SK-N-SH treated with all-trans-retinoic acid at 6 μM for 48 hours (cell line): ENCODE data around the gene ZDHHC11.
"Not testable (repeated sequence)": the region's sequence is repeated elsewhere in the genome, so short reads cannot be mapped to it uniquely, and the experiment has no call there.

Experiments used
- ATAC-seq: fragments of 200-7000 bp; cut with Tn5 transposase; 3 replicates; pipeline ENCODE4 v1.9.1; 2020; ENCODE audit warnings: mild to moderate bottlenecking, moderate library complexity
- ARNTL ChIP-seq: fragments of 450-650 bp; formaldehyde crosslinking; IDR thresholded peaks from 2 replicates; pipeline ENCODE4 v1.5.0; 2020; ENCODE audit warnings: low read depth, mild to moderate bottlenecking, moderate library complexity, borderline replicate concordance
- BACH2 ChIP-seq: fragments of 250-450 bp; sonication (Bioruptor Pico); IDR thresholded peaks from 2 replicates; pipeline ENCODE4 v1.9.0; 2021; ENCODE audit warnings: mild to moderate bottlenecking, borderline replicate concordance
- CSDC2 ChIP-seq: fragments of 250-450 bp; sonication (Bioruptor Pico); IDR thresholded peaks from 2 replicates; pipeline ENCODE4 v1.5.0; 2020; ENCODE audit warnings: mild to moderate bottlenecking, moderate library complexity
- ISL1 ChIP-seq: fragments of 250-450 bp; sonication (Bioruptor Pico); IDR thresholded peaks from 2 replicates; pipeline ENCODE4 v2.1.2; 2022; ENCODE audit warnings: mild to moderate bottlenecking, moderate library complexity
- OSR1 ChIP-seq: fragments of 250-450 bp; sonication (Bioruptor Pico); IDR thresholded peaks from 2 replicates; pipeline ENCODE4 v1.8.0; 2022; ENCODE audit warnings: moderate library complexity, mild to moderate bottlenecking, inconsistent platforms
- PATZ1 ChIP-seq: fragments of 250-450 bp; sonication (Bioruptor Pico); IDR thresholded peaks from 2 replicates; pipeline ENCODE4 v1.8.0; 2020; ENCODE audit warnings: mild to moderate bottlenecking, moderate library complexity, borderline replicate concordance
- PPARA ChIP-seq: fragments of 250-450 bp; sonication (Bioruptor Pico); IDR thresholded peaks from 2 replicates; pipeline ENCODE4 v1.5.0; 2020; ENCODE audit warnings: mild to moderate bottlenecking, borderline replicate concordance
- RARB ChIP-seq: fragments of 250-450 bp; sonication (Bioruptor Pico); IDR thresholded peaks from 2 replicates; pipeline ENCODE4 v1.8.0; 2021; ENCODE audit warnings: mild to moderate bottlenecking, moderate library complexity
- TCF4 ChIP-seq: fragments of 250-450 bp; sonication (Bioruptor Pico); IDR thresholded peaks from 2 replicates; pipeline ENCODE4 v1.8.0; 2021; ENCODE audit warnings: mild to moderate bottlenecking, moderate library complexity, borderline replicate concordance
- TOX ChIP-seq: fragments of 250-450 bp; sonication (Bioruptor Pico); IDR thresholded peaks from 2 replicates; pipeline ENCODE4 v1.8.0; 2021; ENCODE audit warnings: mild to moderate bottlenecking, moderate library complexity, borderline replicate concordance
- ZC3H10 ChIP-seq: fragments of 250-450 bp; sonication (Bioruptor Pico); IDR thresholded peaks from 2 replicates; pipeline ENCODE4 v1.5.1; 2021; ENCODE audit warnings: mild to moderate bottlenecking, moderate library complexity
- ZFP3 ChIP-seq: fragments of 250-450 bp; sonication (Bioruptor Pico); IDR thresholded peaks from 2 replicates; pipeline ENCODE4 v1.5.0; 2020; ENCODE audit warnings: mild to moderate bottlenecking, moderate library complexity
- ZFP30 ChIP-seq: fragments of 450-650 bp; formaldehyde crosslinking; IDR thresholded peaks from 2 replicates; pipeline ENCODE4 v1.5.0; 2022; ENCODE audit warnings: mild to moderate bottlenecking, moderate library complexity
- ZNF565 ChIP-seq: fragments of 450-650 bp; formaldehyde crosslinking; conservative IDR thresholded peaks from 2 replicates; pipeline ENCODE4 v1.5.0; 2020; ENCODE audit warnings: low read depth, mild to moderate bottlenecking, moderate library complexity
- ZNF8 ChIP-seq: fragments of 450-650 bp; formaldehyde crosslinking; IDR thresholded peaks from 2 replicates; pipeline ENCODE4 v1.5.0; 2020; ENCODE audit warnings: mild to moderate bottlenecking, moderate library complexity
- TF ChIP-seq, protein P1 (sequence below): fragments of 250-450 bp; sonication (Bioruptor Pico); IDR thresholded peaks from 2 replicates; pipeline ENCODE4 v1.5.1; 2021; ENCODE audit warnings: mild to moderate bottlenecking, moderate library complexity
- TF ChIP-seq, protein P2 (sequence below): fragments of 250-450 bp; sonication (Bioruptor Pico); IDR thresholded peaks from 2 replicates; pipeline ENCODE4 v1.5.1; 2020; ENCODE audit warnings: low read depth, mild to moderate bottlenecking, moderate library complexity
- TF ChIP-seq, protein P3 (sequence below): fragments of 250-450 bp; sonication (Bioruptor Pico); IDR thresholded peaks from 2 replicates; pipeline ENCODE4 v1.5.0; 2020; ENCODE audit warnings: mild to moderate bottlenecking, moderate library complexity
- TF ChIP-seq, protein P4 (sequence below): fragments of 250-450 bp; sonication (Bioruptor Pico); IDR thresholded peaks from 2 replicates; pipeline ENCODE4 v1.8.0; 2021; ENCODE audit warnings: low read depth, mild to moderate bottlenecking, moderate library complexity, borderline replicate concordance

ZDHHC11 gene

GRCh38 chr5:883475-884181 is 32.8 kb upstream of the ZDHHC11 start:
- TF ChIP-seq ARNTL (CRISPR knock-in tag) (no peak), RARB (CRISPR knock-in tag) (no peak)
- TF ChIP-seq, all 23 proteins: peak for 0
- no peak for ATAC-seq

DNA sequence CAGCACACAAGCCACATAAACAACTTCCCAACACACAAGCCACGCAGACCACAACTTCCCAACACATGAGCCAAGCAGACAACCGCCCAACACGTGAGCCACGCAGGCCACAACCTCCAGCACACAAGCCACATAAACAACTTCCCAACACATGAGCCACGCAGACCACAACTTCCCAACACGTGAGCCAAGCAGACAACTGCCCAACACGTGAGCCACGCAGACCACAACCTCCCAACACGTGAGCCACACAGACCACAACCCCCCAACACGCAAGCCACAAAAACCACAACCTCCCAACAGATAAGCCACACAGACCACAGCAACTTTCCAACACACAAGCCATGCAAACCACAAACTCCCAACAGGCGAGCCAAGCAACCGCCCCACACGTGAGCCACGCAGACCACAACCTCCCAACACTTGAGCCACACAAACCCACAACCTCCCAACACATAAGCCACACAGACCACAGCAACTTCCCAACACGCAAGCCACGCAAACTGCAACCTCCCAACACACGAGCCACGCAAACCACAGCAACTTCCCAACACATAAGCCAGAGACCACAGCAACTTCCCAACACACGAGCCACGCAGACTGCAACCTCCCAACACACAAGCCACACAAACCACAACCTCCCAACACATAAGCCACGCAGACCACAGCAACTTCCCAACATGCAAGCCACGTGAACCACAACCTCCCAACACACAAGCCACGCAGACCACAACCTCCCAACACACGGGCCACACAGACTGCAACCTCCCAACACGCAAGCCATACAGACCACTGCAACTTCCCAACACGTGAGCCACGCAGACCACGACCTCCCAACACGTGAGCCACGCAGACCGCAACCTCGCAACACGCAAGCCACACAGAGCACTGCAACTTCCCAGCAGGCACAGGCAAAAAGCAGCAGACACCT is 31.7 kb upstream of the ZDHHC11 start:
- no peak for ATAC-seq

GRCh38 chr5:881551-881935 is 30.8 kb upstream of the ZDHHC11 start:
- no peak for ATAC-seq
- TF ChIP-seq CSDC2 (CRISPR knock-in tag) (no peak), ISL1 (CRISPR knock-in tag) (no peak)
- TF ChIP-seq, protein P1, sequence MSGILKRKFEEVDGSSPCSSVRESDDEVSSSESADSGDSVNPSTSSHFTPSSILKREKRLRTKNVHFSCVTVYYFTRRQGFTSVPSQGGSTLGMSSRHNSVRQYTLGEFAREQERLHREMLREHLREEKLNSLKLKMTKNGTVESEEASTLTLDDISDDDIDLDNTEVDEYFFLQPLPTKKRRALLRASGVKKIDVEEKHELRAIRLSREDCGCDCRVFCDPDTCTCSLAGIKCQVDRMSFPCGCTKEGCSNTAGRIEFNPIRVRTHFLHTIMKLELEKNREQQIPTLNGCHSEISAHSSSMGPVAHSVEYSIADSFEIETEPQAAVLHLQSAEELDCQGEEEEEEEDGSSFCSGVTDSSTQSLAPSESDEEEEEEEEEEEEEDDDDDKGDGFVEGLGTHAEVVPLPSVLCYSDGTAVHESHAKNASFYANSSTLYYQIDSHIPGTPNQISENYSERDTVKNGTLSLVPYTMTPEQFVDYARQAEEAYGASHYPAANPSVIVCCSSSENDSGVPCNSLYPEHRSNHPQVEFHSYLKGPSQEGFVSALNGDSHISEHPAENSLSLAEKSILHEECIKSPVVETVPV (CRISPR knock-in tag), result no peak
- TF ChIP-seq, protein P2, sequence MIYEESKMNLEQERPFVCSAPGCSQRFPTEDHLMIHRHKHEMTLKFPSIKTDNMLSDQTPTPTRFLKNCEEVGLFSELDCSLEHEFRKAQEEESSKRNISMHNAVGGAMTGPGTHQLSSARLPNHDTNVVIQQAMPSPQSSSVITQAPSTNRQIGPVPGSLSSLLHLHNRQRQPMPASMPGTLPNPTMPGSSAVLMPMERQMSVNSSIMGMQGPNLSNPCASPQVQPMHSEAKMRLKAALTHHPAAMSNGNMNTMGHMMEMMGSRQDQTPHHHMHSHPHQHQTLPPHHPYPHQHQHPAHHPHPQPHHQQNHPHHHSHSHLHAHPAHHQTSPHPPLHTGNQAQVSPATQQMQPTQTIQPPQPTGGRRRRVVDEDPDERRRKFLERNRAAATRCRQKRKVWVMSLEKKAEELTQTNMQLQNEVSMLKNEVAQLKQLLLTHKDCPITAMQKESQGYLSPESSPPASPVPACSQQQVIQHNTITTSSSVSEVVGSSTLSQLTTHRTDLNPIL (CRISPR knock-in tag), result no peak
- TF ChIP-seq, protein P3, sequence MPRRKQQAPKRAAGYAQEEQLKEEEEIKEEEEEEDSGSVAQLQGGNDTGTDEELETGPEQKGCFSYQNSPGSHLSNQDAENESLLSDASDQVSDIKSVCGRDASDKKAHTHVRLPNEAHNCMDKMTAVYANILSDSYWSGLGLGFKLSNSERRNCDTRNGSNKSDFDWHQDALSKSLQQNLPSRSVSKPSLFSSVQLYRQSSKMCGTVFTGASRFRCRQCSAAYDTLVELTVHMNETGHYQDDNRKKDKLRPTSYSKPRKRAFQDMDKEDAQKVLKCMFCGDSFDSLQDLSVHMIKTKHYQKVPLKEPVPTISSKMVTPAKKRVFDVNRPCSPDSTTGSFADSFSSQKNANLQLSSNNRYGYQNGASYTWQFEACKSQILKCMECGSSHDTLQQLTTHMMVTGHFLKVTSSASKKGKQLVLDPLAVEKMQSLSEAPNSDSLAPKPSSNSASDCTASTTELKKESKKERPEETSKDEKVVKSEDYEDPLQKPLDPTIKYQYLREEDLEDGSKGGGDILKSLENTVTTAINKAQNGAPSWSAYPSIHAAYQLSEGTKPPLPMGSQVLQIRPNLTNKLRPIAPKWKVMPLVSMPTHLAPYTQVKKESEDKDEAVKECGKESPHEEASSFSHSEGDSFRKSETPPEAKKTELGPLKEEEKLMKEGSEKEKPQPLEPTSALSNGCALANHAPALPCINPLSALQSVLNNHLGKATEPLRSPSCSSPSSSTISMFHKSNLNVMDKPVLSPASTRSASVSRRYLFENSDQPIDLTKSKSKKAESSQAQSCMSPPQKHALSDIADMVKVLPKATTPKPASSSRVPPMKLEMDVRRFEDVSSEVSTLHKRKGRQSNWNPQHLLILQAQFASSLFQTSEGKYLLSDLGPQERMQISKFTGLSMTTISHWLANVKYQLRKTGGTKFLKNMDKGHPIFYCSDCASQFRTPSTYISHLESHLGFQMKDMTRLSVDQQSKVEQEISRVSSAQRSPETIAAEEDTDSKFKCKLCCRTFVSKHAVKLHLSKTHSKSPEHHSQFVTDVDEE (CRISPR knock-in tag), result no peak

More for the DNA sequence above, 31.7 kb upstream of the ZDHHC11 start:
- TF ChIP-seq ISL1 (CRISPR knock-in tag) (no peak), TOX (CRISPR knock-in tag) (no peak), OSR1 (CRISPR knock-in tag) (no peak), TCF4 (no peak), BACH2 (no peak), ZNF8 (CRISPR knock-in tag) (no peak), ARNTL (CRISPR knock-in tag) (no peak), ZNF565 (no peak)
- TF ChIP-seq, protein P4, sequence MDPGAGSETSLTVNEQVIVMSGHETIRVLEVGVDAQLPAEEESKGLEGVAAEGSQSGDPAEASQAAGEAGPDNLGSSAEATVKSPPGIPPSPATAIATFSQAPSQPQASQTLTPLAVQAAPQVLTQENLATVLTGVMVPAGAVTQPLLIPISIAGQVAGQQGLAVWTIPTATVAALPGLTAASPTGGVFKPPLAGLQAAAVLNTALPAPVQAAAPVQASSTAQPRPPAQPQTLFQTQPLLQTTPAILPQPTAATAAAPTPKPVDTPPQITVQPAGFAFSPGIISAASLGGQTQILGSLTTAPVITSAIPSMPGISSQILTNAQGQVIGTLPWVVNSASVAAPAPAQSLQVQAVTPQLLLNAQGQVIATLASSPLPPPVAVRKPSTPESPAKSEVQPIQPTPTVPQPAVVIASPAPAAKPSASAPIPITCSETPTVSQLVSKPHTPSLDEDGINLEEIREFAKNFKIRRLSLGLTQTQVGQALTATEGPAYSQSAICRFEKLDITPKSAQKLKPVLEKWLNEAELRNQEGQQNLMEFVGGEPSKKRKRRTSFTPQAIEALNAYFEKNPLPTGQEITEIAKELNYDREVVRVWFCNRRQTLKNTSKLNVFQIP (CRISPR knock-in tag), result no peak
- TF ChIP-seq, all 23 proteins: peak for 0

- TF ChIP-seq ZC3H10 (CRISPR knock-in tag) (no peak), ARNTL (CRISPR knock-in tag) (no peak), OSR1 (CRISPR knock-in tag) (no peak), PATZ1 (CRISPR knock-in tag) (no peak), PPARA (CRISPR knock-in tag) (no peak), RARB (CRISPR knock-in tag) (no peak), ZFP30 (CRISPR knock-in tag) (no peak), ZFP3 (no peak), ZNF565 (no peak), TCF4 (no peak)
- TF ChIP-seq, protein P1 (CRISPR knock-in tag), result no peak
- TF ChIP-seq, protein P2 (CRISPR knock-in tag), result no peak
- no peak for ATAC-seq
These were observed 30.2 kb upstream of the ZDHHC11 start for GRCh38 chr5:880816-881550.

GRCh38 chr5:878677-879076 is 27.9 kb upstream of the ZDHHC11 start:
- ATAC-seq, result not testable (repeated sequence)
